Measurements from ENCODE around the gene CSGALNACT2. TPM values are rescaled to one million over a fixed set of nuclear protein-coding genes. Genes with fewer than 3 reads are reported as not detected.

The CSGALNACT2 gene
- polyA plus RNA-seq, 4 donors: 2.5 to 13.4 (median 4.8) TPM

- WGBS, 3 donors: 39 to 47% (median 45%) methylated on average over 11 of the region's 11 CpGs
- FAIRE-seq (no peak), DNase-seq (no peak)
- H3K27me3 ChIP-seq (ENCODE audit: control insufficient read depth in 3 of 3, insufficient read depth in 3 of 3, low read length in 3 of 3): peaks cover 4 to 31% (median 12%) of the 10 kb centered on the region in 3 donors
- H3K4me3 ChIP-seq (ENCODE audit: low read depth in 1 of 3, low read length in 3 of 3): no peak overlapping the region
- H3K4me1 ChIP-seq (ENCODE audit: control insufficient read depth in 3 of 3, insufficient read depth in 2 of 3, low read depth in 1 of 3, low read length in 2 of 3): no peaks in the 10 kb centered on the region
- no peaks in the 10 kb centered on the region for H3K9me3 ChIP-seq (ENCODE audit: control insufficient read depth in 2 of 2, insufficient read depth in 1 of 2, low read depth in 1 of 2, low read length in 1 of 2)
- H3K27ac ChIP-seq (ENCODE audit: low read depth in 1 of 3, low read length in 2 of 3): no peak overlapping the region
- H3K36me3 ChIP-seq (ENCODE audit: control insufficient read depth in 3 of 3, insufficient read depth in 2 of 3, low read depth in 1 of 3, low read length in 3 of 3): no peaks in the 10 kb centered on the region
Observed at GRCh38 chr10:43225787-43226153, 87.5 kb downstream of the CSGALNACT2 start.

- Histone ChIP-seq H3K27ac (ENCODE audit: low read depth in 1 of 3, low read length in 2 of 3) (no peak overlapping the region), H3K36me3 (ENCODE audit: control insufficient read depth in 3 of 3, insufficient read depth in 2 of 3, low read depth in 1 of 3, low read length in 3 of 3) (no peaks in the 10 kb centered on the region), H3K27me3 (ENCODE audit: control insufficient read depth in 3 of 3, insufficient read depth in 3 of 3, low read length in 3 of 3) (peaks cover 7 to 38% (median 16%) of the 10 kb centered on the region in 3 donors), H3K4me1 (ENCODE audit: control insufficient read depth in 3 of 3, insufficient read depth in 2 of 3, low read depth in 1 of 3, low read length in 2 of 3) (no peaks in the 10 kb centered on the region), H3K9me3 (ENCODE audit: control insufficient read depth in 2 of 2, insufficient read depth in 1 of 2, low read depth in 1 of 2, low read length in 1 of 2) (no peaks in the 10 kb centered on the region), H3K4me3 (ENCODE audit: low read depth in 1 of 3, low read length in 3 of 3) (no peak overlapping the region)
- 91 to 94% (median 93%) methylated on average over 6 of the region's 6 CpGs for WGBS, 3 donors
- no peak for DNase-seq
- no peak for FAIRE-seq
Observed at GRCh38 chr10:43226441-43226840, 88.2 kb downstream of the CSGALNACT2 start.

GRCh38 chr10:43226851-43227845, 88.9 kb downstream of the CSGALNACT2 start:
- WGBS, 3 donors: 90 to 91% (median 91%) methylated on average over 7 to 8 of the region's 8 CpGs
- FAIRE-seq (no peak), DNase-seq (no peak)
- H3K4me1 ChIP-seq (ENCODE audit: control insufficient read depth in 3 of 3, insufficient read depth in 2 of 3, low read depth in 1 of 3, low read length in 2 of 3): no peaks in the 10 kb centered on the region
- H3K27ac ChIP-seq (ENCODE audit: low read depth in 1 of 3, low read length in 2 of 3): no peak overlapping the region
- H3K27me3 ChIP-seq (ENCODE audit: control insufficient read depth in 3 of 3, insufficient read depth in 3 of 3, low read length in 3 of 3): peaks cover 7 to 43% (median 16%) of the 10 kb centered on the region in 3 donors
- no peaks in the 10 kb centered on the region for H3K36me3 ChIP-seq (ENCODE audit: control insufficient read depth in 3 of 3, insufficient read depth in 2 of 3, low read depth in 1 of 3, low read length in 3 of 3)
- H3K9me3 ChIP-seq (ENCODE audit: control insufficient read depth in 2 of 2, insufficient read depth in 1 of 2, low read depth in 1 of 2, low read length in 1 of 2): no peaks in the 10 kb centered on the region
- no peak overlapping the region for H3K4me3 ChIP-seq (ENCODE audit: low read depth in 1 of 3, low read length in 3 of 3)

GRCh38 chr10:43227911-43228782, 89.9 kb downstream of the CSGALNACT2 start:
- no peak for FAIRE-seq
- H3K36me3 ChIP-seq (ENCODE audit: control insufficient read depth in 3 of 3, insufficient read depth in 2 of 3, low read depth in 1 of 3, low read length in 3 of 3): no peaks in the 10 kb centered on the region

GRCh38 chr10:43228783-43229207, 90.5 kb downstream of the CSGALNACT2 start:
- DNase-seq: peak in 1 of 2 donors; percentile 7
- peaks cover 7 to 43% (median 16%) of the 10 kb centered on the region in 3 donors for H3K27me3 ChIP-seq (ENCODE audit: control insufficient read depth in 3 of 3, insufficient read depth in 3 of 3, low read length in 3 of 3)

More at GRCh38 chr10:43227911-43228782, 89.9 kb downstream of the CSGALNACT2 start:
- Histone ChIP-seq H3K4me1 (ENCODE audit: control insufficient read depth in 3 of 3, insufficient read depth in 2 of 3, low read depth in 1 of 3, low read length in 2 of 3) (no peaks in the 10 kb centered on the region), H3K9me3 (ENCODE audit: control insufficient read depth in 2 of 2, insufficient read depth in 1 of 2, low read depth in 1 of 2, low read length in 1 of 2) (no peaks in the 10 kb centered on the region), H3K27me3 (ENCODE audit: control insufficient read depth in 3 of 3, insufficient read depth in 3 of 3, low read length in 3 of 3) (peaks cover 7 to 43% (median 16%) of the 10 kb centered on the region in 3 donors), H3K4me3 (ENCODE audit: low read depth in 1 of 3, low read length in 3 of 3) (no peak overlapping the region), H3K27ac (ENCODE audit: low read depth in 1 of 3, low read length in 2 of 3) (no peak overlapping the region)
- WGBS, 3 donors: 76 to 81% (median 80%) methylated on average over 13 to 14 of the region's 14 CpGs
- no peak for DNase-seq

GRCh38 chr10:43229208-43230061, 91.2 kb downstream of the CSGALNACT2 start:
- 1 to 2% (median 1%) methylated on average over 49 to 99 of the region's 99 CpGs for WGBS, 3 donors
- FAIRE-seq: no peak
- Histone ChIP-seq H3K36me3 (ENCODE audit: control insufficient read depth in 3 of 3, insufficient read depth in 2 of 3, low read depth in 1 of 3, low read length in 3 of 3) (no peaks in the 10 kb centered on the region), H3K9me3 (ENCODE audit: control insufficient read depth in 2 of 2, insufficient read depth in 1 of 2, low read depth in 1 of 2, low read length in 1 of 2) (no peaks in the 10 kb centered on the region), H3K27me3 (ENCODE audit: control insufficient read depth in 3 of 3, insufficient read depth in 3 of 3, low read length in 3 of 3) (peaks cover 7 to 43% (median 16%) of the 10 kb centered on the region in 3 donors), H3K4me1 (ENCODE audit: control insufficient read depth in 3 of 3, insufficient read depth in 2 of 3, low read depth in 1 of 3, low read length in 2 of 3) (no peaks in the 10 kb centered on the region), H3K4me3 (ENCODE audit: low read depth in 1 of 3, low read length in 3 of 3) (peak overlapping the region in 1 of 3 donors; percentile 40), H3K27ac (ENCODE audit: low read depth in 1 of 3, low read length in 2 of 3) (no peak overlapping the region)
- peak; percentile 14 to 32 for DNase-seq

More at GRCh38 chr10:43228783-43229207, 90.5 kb downstream of the CSGALNACT2 start:
- 13 to 17% (median 15%) methylated on average over 16 to 23 of the region's 23 CpGs for WGBS, 3 donors
- FAIRE-seq: no peak
- H3K9me3 ChIP-seq (ENCODE audit: control insufficient read depth in 2 of 2, insufficient read depth in 1 of 2, low read depth in 1 of 2, low read length in 1 of 2): no peaks in the 10 kb centered on the region
- no peaks in the 10 kb centered on the region for H3K4me1 ChIP-seq (ENCODE audit: control insufficient read depth in 3 of 3, insufficient read depth in 2 of 3, low read depth in 1 of 3, low read length in 2 of 3)
- peak overlapping the region in 1 of 3 donors; percentile 40 for H3K4me3 ChIP-seq (ENCODE audit: low read depth in 1 of 3, low read length in 3 of 3)
- H3K36me3 ChIP-seq (ENCODE audit: control insufficient read depth in 3 of 3, insufficient read depth in 2 of 3, low read depth in 1 of 3, low read length in 3 of 3): no peaks in the 10 kb centered on the region
- H3K27ac ChIP-seq (ENCODE audit: low read depth in 1 of 3, low read length in 2 of 3): no peak overlapping the region

GRCh38 chr10:43230101-43230908, 92.1 kb downstream of the CSGALNACT2 start:
- DNase-seq: no peak
- WGBS, 3 donors: 28 to 44% (median 28%) methylated on average over 28 to 35 of the region's 35 CpGs
- no peaks in the 10 kb centered on the region for H3K36me3 ChIP-seq (ENCODE audit: control insufficient read depth in 3 of 3, insufficient read depth in 2 of 3, low read depth in 1 of 3, low read length in 3 of 3)
- H3K27me3 ChIP-seq (ENCODE audit: control insufficient read depth in 3 of 3, insufficient read depth in 3 of 3, low read length in 3 of 3): peaks cover 7 to 38% (median 16%) of the 10 kb centered on the region in 3 donors
- peak overlapping the region in 1 of 3 donors; percentile 40 for H3K4me3 ChIP-seq (ENCODE audit: low read depth in 1 of 3, low read length in 3 of 3)
- FAIRE-seq: no peak
- H3K27ac ChIP-seq (ENCODE audit: low read depth in 1 of 3, low read length in 2 of 3): no peak overlapping the region
- no peaks in the 10 kb centered on the region for H3K9me3 ChIP-seq (ENCODE audit: control insufficient read depth in 2 of 2, insufficient read depth in 1 of 2, low read depth in 1 of 2, low read length in 1 of 2)
- H3K4me1 ChIP-seq (ENCODE audit: control insufficient read depth in 3 of 3, insufficient read depth in 2 of 3, low read depth in 1 of 3, low read length in 2 of 3): no peaks in the 10 kb centered on the region
